NOMO-1 treated with dmso at 0.1 percent for 144 hours (cell line): ENCODE measurements around the gene TMEM212.
"Not testable (repeated sequence)": the region's sequence is repeated elsewhere in the genome, so short reads cannot be mapped to it uniquely, and the experiment has no call there.

ENCODE experiments used
- DNase-seq: peaks from one replicate; lab custom pipeline; 2025; ENCODE audit not compliant: unreplicated experiment; lab: John Stamatoyannopoulos, UW

TMEM212 gene

DNA sequence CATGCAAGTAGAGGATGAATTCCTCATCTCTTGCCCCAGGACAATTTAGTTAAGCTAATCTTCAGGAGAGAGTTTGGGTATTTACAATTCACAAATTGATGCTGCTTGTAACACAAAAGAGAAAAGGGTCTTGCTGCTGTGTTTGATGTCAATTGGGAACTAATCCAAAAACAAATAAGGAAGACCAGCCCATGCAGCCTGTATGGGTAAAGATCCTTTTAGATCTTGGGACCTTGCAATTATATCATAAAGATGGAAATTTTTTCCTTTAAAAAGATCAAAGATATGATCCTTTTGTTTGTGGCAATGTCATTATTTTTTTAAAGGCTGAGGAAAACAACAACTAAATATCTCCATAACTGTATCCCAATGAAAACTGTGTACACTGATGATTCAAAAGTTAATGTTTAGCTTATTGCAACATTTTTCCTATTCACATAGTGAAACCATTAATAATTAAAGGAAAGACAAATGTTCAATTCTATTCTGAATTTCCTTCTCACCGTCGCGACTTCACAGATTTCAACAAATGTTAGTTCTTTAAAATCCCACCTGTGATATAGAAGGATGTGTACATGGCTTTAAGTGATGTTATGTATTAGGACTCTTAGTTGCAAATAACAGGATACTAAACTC is 40.2 kb downstream of the TMEM212 start:
- no peak for DNase-seq

DNA sequence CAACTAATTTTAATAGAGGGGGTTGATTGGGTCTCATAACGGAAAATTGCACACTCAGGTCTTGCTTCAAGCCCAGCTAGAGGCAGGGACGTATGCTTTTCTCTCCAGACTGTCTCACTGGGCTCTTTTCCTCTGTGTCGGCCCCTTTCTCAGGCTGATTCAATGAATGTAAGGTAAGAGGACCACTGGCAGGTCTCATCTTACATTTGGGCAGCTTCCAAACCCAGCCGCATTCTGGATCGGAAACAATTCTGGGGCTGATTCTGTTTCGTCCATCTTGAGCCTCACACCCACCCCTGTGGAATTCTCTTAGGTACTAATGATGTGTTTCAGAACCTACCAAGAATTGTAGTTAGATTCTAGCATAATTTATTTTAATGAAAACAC is 40.7 kb downstream of the TMEM212 start:
- DNase-seq, result no peak

DNA sequence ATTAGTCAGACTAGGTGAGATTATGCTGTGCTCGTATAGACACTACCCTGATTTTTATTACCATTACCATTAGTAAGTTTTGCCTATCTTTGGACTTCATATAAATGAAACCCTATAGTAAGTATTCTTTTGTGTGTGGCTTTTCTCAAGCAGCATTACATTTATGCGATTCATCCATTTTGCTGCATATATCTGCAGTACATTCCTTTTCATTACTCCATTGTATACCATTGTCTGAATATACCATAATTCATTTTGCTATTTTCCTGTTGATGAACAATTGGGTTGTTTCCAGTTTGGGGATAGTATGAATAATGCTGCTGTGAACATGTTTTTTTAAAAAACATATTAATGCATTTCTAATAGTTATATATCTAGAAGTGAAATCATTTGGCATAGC is 45.3 kb downstream of the TMEM212 start:
- DNase-seq, result no peak

DNA sequence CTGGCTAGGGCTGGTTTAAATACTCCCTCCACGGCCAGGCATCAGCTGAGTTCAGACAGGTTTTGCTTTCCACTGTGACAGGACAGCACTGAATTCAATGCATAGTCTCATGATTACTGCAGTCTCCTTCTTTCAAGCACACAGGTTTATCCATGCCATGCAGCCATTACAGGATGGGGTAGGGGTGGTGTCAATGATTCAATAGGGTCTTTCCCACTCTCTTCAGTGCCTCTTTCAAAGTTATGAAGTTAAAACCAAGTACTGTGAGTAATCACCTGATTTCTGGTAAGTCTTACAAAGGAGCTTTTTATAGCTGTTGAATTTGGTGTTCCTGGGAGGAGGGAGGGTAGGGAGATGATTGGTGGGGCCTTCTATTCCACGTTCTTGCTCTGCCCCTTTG is 47.2 kb downstream of the TMEM212 start:
- no peak for DNase-seq

DNA sequence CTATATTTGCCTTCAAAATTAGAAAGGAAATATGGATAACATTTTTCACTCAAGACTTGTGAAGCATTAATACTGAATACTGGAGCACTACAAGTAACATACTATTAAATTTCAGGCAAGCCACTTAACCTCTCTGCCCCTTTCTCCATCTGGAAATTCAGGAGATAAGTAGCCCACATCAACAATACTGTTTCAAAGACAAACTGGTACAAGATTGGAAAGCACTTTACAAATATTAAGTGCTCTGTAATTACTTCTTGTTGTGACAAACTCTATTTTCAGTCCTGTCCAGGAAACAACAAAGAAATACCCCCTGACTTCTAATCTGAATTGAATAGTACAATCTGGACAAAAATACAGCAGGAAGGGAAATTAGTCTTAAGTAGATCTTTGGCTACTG is 49.3 kb downstream of the TMEM212 start:
- no peak for DNase-seq

DNA sequence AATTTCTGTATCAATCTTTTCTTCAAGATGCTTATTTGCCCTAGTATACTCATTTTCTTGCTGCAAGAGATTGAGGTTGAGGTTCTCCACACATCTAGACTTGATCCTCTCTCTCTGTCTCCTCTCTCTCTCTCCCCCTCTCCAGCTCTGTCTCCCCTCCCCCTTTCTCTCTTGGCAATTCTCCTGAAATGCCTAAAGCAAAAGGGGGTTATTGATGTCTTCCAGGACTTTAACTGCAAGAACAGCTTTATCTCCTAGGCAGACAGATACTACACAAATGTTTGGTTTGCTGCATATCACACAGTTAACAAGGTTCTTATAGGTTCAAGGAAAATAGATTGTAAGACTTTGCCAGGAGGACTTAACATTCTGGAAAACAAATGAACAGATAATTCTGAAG is 52.1 kb downstream of the TMEM212 start:
- no peak for DNase-seq

DNA sequence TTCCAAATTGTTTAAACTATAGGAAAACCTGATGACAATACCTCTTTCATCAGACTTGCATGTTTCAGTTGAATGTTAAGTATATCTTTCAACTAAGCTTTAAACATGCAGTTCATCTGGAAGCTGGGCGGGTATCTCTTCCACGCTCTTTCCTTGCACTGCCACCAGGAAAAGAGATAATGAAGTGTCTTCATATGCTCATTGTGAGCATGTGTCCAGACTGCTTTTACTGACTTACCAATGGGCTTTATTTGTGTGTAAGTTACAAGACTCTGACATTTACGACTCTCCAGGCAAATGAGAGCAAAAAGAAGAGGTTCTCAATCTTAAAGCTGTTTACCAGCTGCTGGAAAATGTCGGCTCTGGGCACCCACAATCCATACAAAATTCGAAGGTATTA is 52.8 kb downstream of the TMEM212 start:
- no peak for DNase-seq

DNA sequence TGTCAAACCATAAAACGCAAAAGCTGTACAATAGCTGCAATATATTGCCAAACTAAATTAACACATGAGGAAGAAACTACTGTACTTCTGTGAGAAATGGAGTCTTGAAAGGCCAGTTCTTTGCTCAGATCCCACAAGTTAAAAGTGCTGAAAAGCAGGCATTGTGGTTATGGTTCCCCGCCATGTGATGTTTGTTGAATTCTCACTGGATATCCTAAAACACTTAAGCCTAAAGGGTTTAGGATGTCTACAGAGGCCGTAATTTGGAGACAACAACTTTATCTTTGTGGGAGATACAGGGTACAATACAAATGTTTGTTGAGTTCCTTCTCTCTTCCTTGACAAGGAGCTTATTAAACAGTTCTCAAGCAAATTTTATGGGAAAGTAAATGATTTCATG is 53.2 kb downstream of the TMEM212 start:
- no peak for DNase-seq

DNA sequence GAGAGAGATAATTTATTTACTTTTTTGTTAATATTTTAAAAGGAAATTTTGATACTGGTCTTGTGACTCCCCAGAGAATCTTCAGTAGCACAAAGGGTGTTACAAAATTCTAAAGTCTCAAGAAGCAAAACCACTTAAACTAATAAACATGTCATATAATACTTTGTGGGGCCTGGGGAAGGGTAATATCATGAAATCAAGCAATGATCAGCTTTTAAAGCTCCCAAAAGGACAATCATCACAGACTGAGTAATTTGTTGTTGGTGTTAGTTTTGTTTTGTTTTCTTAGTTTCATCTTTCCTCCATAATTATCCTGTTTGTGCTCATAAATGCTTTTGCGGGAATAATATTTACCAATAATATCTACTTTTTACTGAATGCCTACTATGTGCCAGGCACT is 55.0 kb downstream of the TMEM212 start:
- DNase-seq, result no peak

DNA sequence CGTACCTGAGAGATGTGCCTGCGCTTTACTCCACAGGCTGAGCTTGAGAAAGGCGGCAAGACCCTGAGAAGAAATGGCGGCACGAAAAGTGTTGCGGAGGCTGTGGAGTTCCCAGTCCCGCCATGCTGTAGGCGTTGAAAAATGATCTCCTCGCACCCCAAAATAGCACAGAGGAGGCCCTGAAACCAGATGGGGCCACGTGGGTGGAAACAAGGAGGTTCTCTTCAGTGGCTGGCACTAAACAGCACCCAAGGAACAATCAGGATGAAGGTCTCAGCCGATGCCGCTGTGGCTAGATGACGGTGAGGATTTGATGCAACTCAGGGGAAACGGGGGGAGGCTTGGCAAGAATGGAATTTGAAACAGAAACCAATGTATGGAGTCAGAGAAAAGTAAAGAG is 57.3 kb downstream of the TMEM212 start:
- no peak for DNase-seq

DNA sequence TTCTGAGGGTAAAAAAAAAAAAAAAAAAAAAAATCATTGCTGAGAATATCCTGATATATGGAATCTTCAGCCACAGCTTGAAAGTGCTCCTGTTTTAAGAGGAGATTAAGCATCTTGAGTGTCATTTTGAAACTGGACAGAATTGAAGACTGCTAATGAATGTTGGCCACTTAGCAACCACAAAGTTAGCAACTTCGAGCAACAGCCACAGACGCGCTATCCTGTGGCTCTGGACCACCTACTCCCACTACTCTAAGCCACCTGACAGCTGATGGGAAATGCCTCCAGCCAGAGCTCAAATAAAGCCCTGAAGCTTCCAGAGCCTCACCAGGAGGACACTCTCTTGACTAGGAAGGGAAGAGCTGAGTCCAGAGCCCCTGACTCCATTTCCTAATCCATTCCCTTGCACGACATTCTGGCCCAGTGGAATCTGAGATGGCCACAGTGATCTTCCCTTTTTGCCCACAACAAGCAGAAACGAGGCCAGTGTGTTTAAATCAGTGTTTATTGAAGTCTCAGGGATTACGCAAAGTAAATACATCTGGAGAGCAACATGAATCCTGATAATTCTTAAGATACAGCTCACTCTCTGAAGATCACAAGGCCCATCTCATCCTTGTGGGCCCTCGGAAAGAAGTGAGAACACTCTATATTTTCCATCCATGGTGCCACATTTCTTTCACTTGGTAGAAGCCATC is 58.6 kb downstream of the TMEM212 start:
- DNase-seq, result no peak

DNA sequence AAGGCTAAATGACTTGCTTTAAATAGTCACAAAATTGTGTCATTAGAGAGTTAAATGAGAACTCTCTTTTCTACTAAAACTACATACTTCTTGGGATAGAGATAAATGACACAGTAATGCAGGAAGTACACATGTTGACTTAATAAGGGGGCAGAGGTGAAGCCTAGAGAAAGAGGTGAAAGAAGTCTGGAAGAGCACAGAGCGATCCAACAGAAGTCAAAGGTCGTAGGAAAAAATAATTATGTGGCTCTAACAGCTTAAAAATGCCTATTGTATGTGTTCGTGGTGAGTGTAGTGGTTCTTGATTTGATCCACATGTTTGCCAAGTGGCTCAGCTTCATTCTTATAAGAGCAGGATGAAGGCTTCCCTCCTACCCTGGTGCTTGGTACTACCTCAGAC is 61.7 kb downstream of the TMEM212 start:
- no peak for DNase-seq

DNA sequence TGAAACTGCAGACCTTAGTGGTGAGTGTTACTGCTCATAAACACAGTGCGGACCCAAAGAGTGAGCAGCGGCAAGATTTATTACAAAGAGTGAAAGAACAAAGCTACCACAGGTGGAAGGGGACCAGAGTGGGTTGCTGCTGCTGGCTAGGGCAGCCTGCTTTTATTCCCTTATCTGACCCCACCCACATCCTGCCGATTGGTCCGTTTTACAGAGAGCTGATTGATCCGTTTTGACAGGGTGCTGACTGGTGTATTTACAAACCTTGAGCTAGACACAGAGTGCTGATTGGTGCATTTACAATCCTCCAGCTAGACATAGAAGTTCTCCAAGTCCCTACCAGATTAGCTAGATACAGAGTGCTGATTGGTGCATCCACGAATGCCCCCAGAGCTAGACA is 63.4 kb downstream of the TMEM212 start:
- DNase-seq, result not testable (repeated sequence)

DNA sequence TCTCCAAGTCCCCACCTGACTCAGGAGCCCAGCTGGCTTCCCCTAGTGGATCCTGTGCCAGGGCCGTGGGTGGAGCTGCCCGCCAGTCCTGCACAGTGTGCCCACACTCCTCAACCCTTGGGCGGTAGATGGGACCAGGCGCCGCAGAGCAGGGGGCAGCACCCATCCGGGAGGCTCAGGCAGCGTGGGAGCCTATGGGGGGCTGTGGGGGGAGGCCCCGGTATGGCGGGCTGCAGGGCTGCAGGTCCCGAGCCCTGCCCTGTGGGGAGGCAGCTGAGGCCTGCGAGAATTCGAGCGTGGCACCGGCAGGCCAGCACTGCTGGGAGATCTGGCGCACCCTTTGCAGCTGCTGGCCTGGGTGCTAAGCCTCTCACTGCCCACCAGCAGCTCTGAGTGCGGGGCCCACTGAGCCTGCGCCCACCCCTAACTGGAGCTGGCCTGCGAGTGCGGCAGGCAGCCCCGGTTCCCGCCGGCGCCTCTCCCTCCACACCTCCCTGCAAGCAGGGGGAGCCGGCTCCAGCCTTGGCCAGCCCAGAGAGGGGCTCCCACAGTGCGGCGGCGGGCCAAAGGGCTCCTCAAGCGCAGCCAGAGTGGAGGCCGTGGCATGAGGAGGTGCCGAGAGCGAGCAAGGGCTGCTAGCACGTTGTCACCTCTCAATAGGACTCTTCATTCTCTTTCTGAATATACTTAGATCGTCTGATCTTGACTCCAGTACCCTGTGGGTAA is 64.0 kb downstream of the TMEM212 start:
- DNase-seq, result no peak

DNA sequence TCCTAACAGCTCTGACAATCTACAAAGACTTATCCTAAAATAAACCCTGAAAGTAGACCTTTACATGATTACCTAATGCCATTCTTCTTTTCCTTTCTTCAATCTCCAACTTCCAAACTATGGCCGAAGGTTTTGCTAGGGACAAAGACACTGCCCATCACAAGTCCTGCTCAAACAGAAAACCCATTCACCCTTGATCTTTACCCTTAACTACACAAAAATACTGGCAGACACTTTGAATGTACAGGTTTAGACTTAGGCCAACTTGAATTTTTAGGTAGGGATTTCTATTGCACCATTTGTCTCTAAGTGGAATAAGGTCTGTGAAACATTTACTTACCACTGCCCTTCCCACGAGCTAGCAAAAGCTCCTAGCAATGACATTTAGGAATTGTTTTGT is 64.6 kb downstream of the TMEM212 start:
- no peak for DNase-seq

DNA sequence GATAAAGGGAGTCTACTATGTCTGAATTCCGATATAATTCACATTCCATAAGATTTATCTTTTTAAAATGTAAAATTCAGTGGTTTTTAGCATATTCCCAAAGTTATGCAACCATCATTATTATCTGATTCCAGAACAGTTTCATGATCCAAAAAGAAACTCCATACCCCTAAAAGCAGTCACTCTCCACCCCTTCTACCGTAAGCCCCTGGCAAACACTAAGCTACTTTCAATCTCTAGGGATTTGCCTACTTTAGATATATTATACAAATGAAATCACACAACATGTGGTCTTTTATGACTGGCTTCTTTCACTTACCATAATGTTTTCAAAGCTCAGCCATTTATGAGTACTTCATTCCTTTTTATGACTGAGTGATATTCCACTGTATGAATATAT is 65.6 kb downstream of the TMEM212 start:
- DNase-seq, result no peak
